IPS DF 4.7 (cell line): ENCODE measurements around the gene DBN1.

Experiments used
- DNase-seq: peaks from one replicate; pipeline ENCODE4 v3.0.0-alpha.2; 2013; ENCODE audit warnings: low spot score; ENCODE audit errors: extremely low read depth

The DBN1 gene

GRCh38 chr5:177443144-177443983 lies 30.1 kb downstream of the DBN1 start:
- DNase-seq, result no peak

- no peak for DNase-seq
Observed at GRCh38 chr5:177442066-177442826, 31.2 kb downstream of the DBN1 start.

GRCh38 chr5:177440990-177441780 lies 32.2 kb downstream of the DBN1 start:
- DNase-seq, result no peak

GRCh38 chr5:177440211-177440989 lies 33.0 kb downstream of the DBN1 start:
- DNase-seq, result no peak

- DNase-seq, result no peak
Observed at GRCh38 chr5:177439518-177440053, 33.8 kb downstream of the DBN1 start.

GRCh38 chr5:177438468-177438867 lies 35.0 kb downstream of the DBN1 start:
- no peak for DNase-seq

- no peak for DNase-seq
Observed at GRCh38 chr5:177437623-177438022, 35.8 kb downstream of the DBN1 start.

- no peak for DNase-seq
Observed at GRCh38 chr5:177435847-177436536, 37.4 kb downstream of the DBN1 start.

- DNase-seq, result no peak
Observed at GRCh38 chr5:177434942-177435738, 38.3 kb downstream of the DBN1 start.

GRCh38 chr5:177434437-177434836 lies 39.0 kb downstream of the DBN1 start:
- no peak for DNase-seq

GRCh38 chr5:177433658-177434217 lies 39.7 kb downstream of the DBN1 start:
- no peak for DNase-seq

GRCh38 chr5:177432839-177433657 lies 40.4 kb downstream of the DBN1 start:
- no peak for DNase-seq

GRCh38 chr5:177432143-177432838 lies 41.1 kb downstream of the DBN1 start:
- no peak for DNase-seq

GRCh38 chr5:177431317-177432142 lies 41.9 kb downstream of the DBN1 start:
- no peak for DNase-seq

- DNase-seq, result no peak
Observed at GRCh38 chr5:177430972-177431316, 42.5 kb downstream of the DBN1 start.

- DNase-seq, result no peak
Observed at GRCh38 chr5:177430140-177430951, 43.1 kb downstream of the DBN1 start.
